NCI-H146 (cell line): ENCODE measurements around the gene SDHAF2.
A peak's percentile ranks its signal among the peaks of the same experiment; 100 is the strongest.
"Not testable (repeated sequence)": the region's sequence is repeated elsewhere in the genome, so short reads cannot be mapped to it uniquely, and the experiment has no call there.

Experiments used
- DNase-seq: peaks from one replicate; lab custom pipeline; 2025; lab: John Stamatoyannopoulos, UW

Gene SDHAF2

DNA sequence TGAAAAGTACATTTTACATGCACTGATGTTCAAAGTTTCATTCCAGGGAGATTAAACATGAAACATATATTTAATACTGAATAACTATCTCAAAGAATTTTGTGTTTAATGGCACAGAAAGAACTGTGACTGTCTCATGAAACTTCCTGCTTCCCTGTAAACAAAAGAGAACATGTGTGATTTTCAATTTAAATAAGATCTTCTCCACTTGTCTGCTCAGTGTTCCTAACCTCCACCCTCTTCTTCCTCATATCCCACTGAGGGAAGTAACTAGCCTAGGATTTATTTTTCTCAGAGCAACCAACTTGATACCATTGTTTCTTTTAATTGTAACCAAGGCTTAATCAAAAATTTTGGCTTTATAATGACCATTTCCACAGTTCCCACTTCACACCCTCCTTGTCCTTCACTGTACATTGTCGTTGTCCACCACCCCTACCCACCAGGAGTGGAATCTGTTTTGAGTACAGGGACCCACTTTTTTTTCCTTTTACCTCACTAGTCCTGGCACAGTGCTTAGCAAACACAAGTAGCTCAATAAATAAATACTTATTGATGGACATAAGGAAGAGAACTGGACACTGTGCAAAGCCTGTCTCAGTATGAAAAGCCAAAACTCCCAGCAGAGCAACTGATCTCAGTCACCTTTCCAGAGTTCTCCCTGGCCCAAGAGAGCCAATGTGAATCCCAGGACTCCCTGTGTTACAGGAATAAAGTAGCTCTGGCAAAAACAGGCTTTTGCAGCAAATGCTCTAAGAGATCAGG is 4.4 kb upstream of the SDHAF2 start:
- DNase-seq: no peak

DNA sequence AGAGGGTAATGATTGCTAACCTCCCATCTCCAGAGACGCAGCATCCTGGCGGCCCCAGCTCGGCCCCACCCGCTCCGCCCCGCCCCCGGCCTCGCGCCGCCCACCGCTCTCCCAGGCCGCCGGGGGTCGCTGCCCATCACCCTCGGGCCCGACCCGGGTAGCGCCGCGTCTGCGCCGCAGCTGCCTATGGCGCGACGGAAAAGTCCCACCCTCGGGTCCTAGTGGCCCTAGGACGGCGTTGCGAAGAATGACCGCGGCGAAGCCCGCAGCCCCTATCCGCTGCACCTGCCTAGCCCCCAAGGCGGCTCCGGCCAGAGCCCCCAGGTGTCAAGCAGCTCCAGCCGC is 606 bp upstream of the SDHAF2 start:
- DNase-seq: peak; percentile 78

DNA sequence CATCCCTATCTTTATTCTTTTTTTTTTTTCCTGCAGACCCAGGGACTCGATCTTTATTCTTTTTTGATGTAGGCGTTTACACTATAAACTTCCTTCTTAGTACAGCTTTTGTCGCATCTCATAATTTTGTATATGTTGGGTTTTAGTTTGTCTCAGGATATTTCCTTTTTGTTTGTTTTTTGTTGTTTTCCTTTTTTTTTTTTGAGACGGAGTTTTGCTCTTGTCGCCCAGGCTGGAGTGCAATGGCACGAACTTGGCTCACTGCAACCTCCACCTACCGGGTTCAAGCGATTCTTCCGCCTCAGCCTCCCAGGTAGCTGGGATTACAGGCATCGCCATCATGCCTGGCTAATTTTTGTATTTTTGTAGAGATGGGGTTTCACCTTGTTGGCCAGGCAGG is 915 bp downstream of the SDHAF2 start:
- DNase-seq: not testable (repeated sequence)

DNA sequence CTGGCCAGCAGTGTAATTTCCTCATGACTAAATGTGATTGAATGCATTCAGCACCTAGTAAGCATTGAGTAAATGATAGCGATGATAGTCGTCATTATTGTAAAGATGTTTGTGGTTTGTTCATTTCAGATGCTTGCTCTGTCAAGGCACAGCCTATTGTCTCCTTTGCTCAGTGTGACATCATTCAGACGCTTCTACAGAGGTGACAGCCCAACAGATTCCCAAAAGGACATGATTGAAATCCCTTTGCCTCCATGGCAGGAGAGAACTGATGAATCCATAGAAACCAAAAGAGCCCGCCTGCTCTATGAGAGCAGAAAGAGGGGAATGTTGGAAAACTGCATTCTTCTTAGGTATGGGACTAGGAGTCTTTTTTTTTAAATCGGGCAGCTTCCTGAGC is 7.6 kb downstream of the SDHAF2 start:
- DNase-seq: no peak

DNA sequence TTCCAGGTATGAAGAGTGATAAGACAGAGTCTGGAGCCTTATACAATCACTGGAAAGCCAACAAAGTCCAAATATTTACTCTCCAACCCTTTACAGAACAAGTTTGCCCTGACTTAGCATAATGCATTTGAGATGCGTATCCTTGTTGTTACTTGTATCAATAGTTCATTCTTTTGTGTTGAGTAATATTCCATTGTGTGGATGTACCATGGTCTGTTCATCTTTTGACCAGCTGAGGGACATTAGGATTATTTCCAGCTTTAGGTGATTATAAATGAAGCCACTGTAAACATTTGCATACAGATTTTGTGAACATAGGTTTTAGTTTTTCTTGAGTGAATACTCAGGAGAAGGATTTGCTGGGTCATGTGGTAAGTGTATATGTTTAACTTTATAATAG is 9.7 kb downstream of the SDHAF2 start:
- no peak for DNase-seq

DNA sequence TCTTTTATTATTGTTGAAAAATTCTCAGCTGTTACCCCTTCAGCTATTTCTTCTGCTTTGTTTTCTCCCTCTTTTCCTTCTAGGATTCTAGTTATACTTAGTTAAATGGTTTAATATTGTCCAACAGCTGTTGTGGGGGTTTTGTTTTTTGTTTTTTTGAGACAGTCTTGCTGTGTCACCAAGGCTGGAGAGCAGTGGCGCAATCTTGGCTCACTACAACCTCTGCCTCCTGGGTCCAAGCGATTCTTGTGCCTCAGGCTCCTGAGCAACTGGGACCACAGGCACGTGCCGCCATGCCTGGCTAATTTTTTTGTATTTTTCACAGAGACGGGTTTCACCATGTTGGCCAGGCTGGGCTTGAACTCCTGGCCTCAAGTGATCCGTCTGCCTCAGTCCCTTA is 12.7 kb downstream of the SDHAF2 start:
- no peak for DNase-seq

DNA sequence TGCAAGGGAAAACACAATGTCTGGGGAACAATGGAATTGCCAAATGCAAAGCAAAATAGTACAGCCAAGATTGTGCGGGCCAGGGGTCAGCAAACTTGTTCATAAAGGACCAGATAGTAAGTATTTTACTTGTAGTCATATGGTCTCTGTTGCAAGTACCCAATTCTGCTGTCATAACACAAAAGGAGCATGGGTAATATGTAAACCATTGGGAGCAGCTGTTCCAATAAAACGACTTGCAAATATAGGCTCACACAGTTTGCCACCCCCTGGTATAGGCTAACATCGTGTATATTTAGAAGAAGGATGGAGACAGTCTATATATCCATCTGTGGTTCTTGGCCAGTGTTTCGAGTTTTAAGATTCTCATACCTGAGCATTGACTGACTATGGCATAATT is 15.6 kb downstream of the SDHAF2 start:
- DNase-seq: peak; percentile 7

DNA sequence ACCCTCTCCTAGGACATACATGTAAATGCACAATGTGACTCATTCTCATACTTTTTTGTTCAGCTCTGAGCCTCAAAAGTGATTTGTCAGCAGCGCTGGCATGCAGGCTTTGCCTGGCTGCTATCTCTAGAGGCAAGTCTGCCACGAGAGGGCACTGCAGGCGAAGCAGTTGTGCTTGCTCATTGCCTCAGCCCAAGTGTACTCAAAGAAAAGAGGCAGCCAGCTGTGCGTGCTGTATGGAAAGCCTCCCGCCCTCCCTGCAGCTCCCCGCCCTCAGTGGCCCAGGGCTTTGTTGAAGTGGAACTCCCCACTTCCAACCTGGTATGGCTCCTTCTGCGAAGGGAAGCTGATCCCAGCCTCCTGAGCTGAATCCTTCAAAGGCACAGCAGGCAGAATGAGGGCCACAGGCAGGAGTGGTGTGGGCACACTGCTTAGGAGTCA is 16.3 kb downstream of the SDHAF2 start:
- peak; percentile 85 for DNase-seq

DNA sequence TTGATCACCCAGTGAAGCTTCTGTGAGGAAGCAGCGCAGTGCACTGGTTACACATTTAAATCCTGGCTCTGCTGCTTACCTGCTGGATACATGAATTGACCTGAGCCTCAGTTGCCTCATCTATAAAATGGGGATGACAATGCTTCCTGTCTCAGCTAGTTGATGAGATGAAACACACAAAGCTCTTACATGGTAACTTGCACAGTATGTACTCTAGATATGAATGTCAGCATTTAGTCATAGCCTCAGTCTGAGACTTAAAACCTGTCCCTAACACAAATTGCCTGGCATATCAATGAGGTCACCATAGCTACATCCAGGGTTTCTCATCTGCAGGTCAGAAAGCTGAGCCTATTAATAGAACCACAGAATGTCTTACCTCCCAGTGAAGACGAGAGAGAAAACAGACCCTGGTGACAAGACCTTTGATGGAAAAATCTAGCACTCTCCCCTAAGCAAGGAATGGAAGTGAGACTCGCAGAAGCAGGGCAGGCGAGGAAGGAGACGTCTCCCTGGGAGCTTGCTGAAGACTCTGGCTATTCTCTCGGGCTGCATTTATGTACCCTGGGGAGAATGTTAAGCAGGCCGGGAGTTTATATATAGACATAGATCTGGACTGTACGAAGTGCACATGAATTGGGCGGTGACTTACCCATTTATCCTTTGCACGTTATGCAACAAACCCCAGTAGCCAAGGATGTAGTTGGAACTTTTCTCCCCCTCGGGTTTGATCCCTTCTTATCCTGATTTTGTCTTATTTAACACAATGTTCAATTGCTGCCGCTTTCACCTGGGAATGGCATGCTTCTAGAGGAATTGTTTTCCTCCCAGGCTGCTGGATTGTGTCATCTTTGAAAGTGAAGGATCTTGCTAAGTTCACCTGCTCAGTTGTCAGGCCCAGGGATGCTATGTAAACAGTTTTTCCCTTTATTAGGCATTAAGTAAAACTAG is 18.0 kb downstream of the SDHAF2 start:
- DNase-seq: no peak

DNA sequence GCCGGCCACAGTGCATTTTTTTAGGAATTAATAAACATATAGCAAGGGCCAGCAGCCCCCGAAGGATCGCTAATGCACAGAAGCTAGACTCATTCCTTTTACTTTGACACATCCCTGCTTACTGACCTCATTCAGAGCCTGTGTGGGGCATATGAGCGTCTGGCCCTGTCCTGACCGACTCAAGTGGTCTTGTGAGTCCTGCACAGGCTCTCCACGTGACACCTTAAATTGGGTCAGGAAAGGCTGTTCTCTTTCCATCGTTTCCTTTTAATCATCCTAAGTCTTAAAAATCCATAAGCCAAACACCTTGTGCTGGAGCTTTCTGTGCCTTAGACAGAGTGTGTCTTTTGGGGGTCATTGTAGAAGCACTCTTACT is 18.6 kb downstream of the SDHAF2 start:
- DNase-seq: no peak

DNA sequence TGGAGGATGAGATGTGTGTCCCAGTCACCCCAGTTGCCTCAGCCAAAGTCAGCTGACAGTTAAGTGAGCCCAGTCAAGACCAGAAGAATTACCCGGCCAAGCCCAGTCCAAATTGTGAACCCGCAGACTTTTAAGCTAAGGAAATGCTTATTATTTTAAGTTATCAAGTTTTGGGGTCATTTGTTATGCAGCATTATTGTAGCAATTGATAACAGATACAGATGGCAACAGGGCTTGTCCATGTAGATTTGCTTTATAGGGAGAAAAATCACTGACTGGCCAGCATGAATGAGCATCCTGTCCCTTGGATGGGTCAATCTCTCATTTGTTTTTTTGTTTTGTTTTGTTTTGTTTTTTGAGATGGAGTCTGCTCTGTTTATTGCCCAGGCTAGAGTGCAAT is 22.9 kb downstream of the SDHAF2 start:
- DNase-seq: no peak

DNA sequence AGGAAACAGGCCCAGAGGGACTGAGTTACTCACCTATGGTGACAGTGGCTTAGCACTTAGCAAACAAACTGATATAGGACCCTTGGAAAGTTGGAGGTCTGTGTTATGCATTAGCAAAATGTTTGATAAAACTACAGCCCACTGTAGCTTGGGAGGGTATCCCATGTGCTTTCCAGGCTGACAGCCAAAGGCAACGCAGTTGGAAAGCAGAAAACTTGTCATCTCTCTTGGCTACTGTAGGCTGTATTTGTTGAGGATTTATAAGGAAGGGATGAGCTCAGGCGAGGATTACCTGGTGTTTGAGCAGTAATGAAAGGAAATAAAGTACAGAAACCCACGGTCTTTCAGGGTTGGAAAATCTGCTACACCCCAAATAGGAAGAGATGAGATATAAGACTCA is 23.8 kb downstream of the SDHAF2 start:
- DNase-seq: no peak

DNA sequence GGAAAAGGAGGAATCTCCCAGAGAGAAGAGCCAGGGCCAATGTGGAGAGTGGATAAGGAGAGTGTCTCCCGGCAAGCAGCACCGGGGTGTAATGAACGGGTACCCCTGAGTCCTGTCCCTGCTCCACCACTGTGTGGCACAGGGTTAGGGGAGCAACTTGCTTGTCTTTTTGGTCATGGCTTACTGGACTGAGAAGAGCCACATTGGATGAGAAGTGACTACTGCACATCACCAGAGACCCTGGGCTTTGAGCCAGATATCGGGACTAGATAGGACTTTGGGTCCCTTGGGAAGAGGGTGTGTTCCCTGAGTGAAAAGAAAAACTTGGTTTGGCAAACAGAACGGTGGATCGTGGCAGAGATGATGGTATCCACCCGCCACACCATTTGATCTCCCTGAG is 24.6 kb downstream of the SDHAF2 start:
- DNase-seq: no peak

DNA sequence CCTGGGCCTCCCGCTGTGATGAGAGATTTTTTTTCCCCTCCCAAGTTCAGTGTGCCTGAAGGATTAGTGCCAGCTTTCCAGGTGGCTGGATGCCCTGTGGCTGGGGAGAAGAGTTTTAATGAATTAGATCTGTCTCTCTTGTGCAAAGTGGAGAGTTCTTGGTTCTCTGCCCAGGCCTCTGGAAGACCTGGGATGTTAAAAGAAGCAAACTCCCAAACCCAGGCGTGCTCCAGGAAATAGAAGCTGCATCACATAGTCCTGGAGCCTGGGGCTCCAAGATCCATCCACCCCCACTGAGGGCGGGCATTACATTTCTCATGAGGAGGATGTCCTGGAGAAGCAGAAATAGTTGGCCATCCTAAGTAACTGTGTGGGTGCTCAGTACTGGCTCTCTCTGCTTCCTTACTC is 30.6 kb downstream of the SDHAF2 start:
- no peak for DNase-seq

DNA sequence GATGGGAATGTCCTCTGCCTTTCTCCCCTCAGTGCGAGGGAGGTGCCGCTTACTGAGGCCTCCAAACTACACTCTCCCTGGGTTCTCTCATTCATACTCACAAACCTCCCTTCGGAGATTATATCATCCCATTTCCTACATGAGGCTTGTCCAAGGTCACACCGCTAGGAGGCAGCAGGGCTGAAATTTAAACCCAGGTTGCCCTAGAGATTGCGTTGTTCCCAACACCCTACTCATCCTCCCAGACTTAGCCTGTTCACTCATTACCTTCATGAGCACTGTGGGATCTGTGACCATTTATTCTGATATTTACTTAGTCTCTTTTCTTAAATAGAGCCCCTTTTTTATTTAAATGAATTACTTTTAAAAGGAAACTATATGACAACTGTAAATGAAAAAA is 31.1 kb downstream of the SDHAF2 start:
- DNase-seq: no peak

DNA sequence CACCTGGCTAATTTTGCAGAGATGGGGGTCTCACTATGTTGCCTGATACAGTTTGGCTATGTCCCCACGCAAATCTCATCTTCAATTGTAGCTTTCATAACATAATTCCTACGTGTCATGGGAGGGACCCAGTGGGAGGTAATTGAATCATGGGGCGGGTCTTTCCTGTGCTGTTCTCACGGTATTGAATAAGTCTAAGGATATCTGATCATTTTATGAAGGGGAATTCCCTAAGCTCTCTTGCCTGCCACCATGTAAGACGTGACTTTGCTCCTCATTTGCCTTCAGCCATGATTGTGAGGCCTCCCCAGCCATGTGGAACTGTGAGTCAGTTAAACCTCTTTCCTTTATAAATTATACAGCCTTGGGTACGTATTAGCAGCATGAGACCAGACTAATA is 37.7 kb downstream of the SDHAF2 start:
- not testable (repeated sequence) for DNase-seq

DNA sequence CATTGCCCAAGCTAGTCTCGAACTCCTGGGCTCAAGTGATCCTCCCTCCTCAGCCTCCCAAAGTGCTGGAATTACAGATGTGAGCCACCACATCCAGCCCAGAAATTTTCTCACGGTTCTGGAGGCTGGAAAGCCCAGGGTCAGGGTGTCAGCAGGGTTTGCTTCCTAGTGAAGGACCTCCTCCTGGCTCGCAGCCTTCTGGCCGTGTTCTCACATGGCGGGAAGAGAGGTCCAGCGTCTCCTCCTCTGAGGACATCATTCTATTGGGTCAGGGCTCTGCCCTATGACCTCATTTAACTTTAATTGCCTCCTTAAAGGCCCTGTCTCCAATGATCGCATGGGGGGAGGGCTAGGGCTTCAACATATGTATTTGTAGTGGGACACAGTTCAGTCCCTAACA is 38.1 kb downstream of the SDHAF2 start:
- DNase-seq: no peak

DNA sequence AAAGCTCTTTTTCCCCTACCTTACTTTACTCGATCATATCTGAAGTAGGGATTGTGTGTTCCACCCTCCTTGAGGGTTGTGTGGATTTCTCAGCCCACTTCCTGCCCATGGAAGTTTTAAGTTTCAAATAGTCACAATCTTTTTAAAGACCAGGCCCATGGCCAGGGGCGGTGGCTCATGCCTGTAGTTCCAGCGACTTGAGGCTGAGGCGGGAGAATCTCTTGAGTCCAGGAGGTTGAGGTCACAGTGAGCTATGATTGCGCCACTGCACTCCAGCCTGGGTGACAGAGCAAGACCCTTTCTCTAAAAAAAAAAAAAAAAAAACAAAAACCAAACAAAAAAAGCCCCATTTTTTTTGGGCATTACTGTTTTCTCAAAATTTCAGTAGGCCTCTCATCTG is 42.4 kb downstream of the SDHAF2 start:
- DNase-seq: no peak

DNA sequence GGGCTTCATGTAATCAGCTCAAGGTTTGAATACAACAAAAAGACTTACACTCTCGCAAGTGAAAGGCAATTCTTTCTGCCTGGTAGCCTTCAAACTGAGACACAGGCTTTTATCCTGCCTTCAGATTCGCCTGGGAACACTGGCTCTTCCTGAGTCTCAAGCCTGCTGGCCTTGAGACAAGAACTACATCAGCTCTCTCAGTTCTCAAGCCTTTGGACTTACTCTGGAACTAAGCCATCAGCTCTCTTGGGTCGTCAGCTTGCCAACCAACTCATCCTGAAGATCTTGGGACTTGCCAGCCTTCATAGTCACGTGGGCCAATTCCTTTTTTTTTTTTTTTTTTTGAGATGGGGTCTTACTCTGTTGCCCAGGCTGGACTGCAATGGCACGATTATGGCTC is 42.9 kb downstream of the SDHAF2 start:
- DNase-seq: no peak

DNA sequence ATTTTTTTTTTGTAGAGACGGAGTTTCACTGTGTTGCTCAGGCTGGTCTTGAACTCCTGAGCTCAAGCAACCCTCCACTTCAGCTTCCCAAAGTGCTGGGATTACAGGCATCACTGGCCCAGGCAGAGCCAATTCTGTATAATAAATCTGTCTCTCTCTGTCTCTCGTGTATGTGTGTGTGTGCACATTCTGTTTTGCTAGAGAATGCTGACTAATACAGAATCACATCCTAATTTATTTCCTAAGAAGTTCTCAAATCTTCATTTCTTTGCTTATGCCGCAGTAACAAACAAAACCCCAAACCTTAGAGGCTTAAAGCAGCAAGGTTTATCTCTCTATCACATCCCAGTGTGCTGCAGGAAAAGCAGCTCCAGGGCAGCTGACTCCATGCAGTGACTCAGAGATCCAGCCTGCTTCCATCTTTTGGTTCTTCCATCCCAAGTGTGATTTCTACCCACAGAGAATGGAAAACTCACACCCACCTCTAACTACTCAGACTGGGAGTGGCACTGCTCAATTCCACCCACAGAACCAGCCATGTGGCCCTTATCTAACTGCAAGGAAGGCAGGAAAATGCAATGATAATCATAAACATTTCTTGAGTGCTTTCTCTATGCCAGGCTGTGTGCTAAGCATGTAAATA is 43.6 kb downstream of the SDHAF2 start:
- no peak for DNase-seq

DNA sequence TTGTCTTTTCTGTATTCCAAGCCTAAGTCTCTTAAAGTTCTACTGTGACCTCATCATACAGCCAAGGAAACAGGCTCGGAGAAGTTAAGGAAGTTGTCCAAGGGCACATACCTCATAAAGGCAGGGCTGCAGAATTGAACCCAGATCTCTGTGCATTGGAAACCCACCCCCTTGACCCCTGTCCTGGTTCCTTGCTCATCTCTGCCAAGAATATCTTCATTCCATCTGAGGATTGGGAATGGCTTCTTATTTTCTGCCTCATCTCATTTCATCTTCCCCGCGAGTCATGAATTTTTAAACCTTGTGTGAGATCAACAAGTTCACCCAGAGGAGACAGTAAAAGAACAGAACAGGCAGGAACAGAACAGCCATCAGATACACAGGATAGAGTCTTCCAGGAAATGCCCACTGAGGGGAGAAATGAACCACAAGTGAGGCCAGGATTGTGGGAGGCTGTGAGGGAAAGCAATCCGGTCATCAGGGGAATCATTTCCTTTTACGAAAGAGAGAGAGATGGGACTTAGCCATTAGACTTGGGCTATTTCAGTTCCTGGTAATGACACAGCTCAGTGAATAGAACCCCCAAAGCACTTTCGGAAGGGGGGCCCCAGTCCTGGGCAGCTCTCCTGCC is 44.2 kb downstream of the SDHAF2 start:
- no peak for DNase-seq

DNA sequence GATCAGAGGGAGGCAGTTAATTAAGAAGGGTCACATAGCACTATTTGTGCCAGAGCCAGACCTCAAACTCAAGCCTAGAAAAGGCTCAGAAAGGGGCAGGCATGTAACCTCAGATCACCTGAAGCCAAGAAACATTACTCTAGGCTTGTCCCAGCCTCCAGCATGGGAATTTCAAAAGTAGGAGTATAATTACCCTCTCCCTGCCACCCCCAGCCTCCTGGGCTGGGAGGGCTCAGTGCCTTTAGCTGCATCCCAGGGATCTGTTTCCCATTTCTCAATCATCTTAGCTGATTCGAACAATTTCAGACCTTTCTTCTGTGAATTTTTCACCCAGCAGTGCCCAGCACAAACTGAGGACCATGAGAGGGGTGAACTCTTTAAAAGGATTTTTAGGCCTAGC is 45.5 kb downstream of the SDHAF2 start:
- DNase-seq: no peak
